Fibroblast of mammary gland (primary cell): Measurements from ENCODE around the gene CTRL.

ENCODE experiments used
- DNase-seq: peaks from one replicate; pipeline ENCODE4 v3.0.0-alpha.2; 2010; ENCODE audit warnings: low read depth
- H3K4me3 ChIP-seq: 2 replicates; pipeline ENCODE4 v1.5.1; 2011; ENCODE audit warnings: low read depth, mild to moderate bottlenecking, low read length, moderate library complexity; ENCODE audit not compliant: control insufficient read depth
- TF ChIP-seq, protein P1 (sequence below): conservative IDR thresholded peaks from 2 replicates; pipeline ENCODE4 v1.5.1; 2011; ENCODE audit warnings: low read depth, low read length, inconsistent platforms; ENCODE audit not compliant: control insufficient read depth, insufficient read depth

Gene CTRL

DNA sequence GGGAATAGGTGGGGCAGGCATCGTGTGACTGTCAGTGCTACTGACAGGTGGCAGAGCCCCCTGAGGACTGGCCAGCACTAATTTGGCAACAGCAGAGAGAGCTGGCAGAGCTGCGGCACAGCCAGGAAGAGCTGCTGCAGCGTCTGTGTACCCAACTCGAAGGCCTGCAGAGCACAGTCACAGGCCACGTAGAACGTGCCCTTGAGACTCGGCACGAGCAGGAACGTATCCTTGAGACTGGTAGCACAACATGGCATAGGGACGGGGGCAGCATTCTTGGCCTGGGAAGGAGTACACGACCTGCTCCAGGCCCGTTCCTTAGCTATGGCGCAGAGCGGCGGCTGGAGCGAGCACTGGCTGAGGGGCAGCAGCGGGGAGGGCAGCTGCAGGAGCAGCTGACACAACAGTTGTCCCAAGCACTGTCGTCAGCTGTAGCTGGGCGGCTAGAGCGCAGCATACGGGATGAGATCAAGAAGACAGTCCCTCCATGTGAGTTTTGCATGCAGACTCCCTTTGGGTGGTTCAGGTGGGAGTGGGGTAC lies 50.0 kb downstream of the CTRL start:
- no peak for DNase-seq
- H3K4me3 ChIP-seq: no peak overlapping the region
- TF ChIP-seq, protein P1, sequence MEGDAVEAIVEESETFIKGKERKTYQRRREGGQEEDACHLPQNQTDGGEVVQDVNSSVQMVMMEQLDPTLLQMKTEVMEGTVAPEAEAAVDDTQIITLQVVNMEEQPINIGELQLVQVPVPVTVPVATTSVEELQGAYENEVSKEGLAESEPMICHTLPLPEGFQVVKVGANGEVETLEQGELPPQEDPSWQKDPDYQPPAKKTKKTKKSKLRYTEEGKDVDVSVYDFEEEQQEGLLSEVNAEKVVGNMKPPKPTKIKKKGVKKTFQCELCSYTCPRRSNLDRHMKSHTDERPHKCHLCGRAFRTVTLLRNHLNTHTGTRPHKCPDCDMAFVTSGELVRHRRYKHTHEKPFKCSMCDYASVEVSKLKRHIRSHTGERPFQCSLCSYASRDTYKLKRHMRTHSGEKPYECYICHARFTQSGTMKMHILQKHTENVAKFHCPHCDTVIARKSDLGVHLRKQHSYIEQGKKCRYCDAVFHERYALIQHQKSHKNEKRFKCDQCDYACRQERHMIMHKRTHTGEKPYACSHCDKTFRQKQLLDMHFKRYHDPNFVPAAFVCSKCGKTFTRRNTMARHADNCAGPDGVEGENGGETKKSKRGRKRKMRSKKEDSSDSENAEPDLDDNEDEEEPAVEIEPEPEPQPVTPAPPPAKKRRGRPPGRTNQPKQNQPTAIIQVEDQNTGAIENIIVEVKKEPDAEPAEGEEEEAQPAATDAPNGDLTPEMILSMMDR: no peak

DNA sequence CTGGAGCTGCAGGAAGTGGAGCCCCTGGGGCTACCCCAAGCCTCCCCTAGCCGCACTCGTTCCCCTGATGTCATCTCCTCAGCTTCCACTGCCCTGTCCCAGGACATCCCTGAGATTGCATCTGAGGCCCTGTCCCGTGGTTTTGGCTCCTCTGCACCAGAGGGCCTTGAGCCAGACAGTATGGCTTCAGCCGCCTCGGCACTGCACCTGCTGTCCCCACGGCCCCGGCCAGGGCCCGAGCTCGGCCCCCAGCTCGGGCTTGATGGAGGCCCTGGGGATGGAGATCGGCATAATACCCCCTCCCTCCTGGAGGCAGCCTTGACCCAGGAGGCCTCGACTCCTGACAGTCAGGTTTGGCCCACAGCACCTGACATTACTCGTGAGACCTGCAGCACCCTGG lies 51.1 kb downstream of the CTRL start:
- no peak overlapping the region for H3K4me3 ChIP-seq
- DNase-seq: no peak
- TF ChIP-seq, protein P1: no peak

DNA sequence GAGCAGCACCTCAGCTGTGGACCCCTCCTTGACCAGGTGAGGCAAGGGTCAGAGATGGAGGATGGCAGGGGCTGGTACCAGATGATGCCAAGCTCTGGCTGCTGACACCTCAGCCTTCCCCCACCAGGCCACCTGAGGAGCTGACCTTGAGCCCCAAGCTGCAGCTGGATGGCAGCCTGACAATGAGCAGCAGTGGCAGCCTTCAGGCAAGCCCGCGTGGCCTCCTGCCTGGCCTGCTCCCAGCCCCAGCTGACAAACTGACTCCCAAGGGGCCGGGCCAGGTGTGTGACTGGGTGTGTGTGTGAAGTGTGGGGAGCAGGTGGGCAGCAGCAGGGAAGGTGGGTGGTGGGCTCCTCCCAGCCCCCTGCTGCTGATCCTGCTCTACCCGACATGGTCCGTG lies 51.7 kb downstream of the CTRL start:
- TF ChIP-seq, protein P1: no peak
- H3K4me3 ChIP-seq: no peak overlapping the region
- no peak for DNase-seq
